NCI-H345 (cell line): ENCODE measurements around the gene DGKI.
A peak's percentile ranks its signal among the peaks of the same experiment; 100 is the strongest.
"Not testable (repeated sequence)": the region's sequence is repeated elsewhere in the genome, so short reads cannot be mapped to it uniquely, and the experiment has no call there.

Source experiments
- DNase-seq: peaks from one replicate; lab custom pipeline; 2025; lab: John Stamatoyannopoulos, UW

Gene DGKI

GRCh38 chr7:137742051-137742450 lies 104.7 kb downstream of the DGKI start:
- no peak for DNase-seq

GRCh38 chr7:137741443-137741842 lies 105.3 kb downstream of the DGKI start:
- no peak for DNase-seq

- no peak for DNase-seq
These were observed 112.6 kb downstream of the DGKI start for GRCh38 chr7:137734221-137734620.

DNA sequence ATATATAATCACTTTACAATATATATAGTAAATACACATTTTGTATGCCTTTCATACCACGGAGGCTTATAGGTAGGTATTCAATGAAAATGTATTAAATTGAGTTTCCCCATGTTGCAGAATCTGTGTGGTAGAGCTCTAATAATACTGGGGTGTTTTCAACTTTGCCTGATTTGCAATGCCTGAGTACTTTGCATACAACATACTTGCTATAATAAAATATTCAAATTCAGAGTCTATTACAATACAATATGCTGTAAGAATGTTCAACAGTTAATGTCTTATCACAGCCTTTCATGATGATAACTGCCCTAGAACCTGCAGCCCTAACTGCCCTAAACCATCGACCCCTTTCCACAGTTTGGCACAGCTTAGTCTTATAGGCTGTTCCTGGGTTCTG lies 114.6 kb downstream of the DGKI start:
- DNase-seq = no peak

DNA sequence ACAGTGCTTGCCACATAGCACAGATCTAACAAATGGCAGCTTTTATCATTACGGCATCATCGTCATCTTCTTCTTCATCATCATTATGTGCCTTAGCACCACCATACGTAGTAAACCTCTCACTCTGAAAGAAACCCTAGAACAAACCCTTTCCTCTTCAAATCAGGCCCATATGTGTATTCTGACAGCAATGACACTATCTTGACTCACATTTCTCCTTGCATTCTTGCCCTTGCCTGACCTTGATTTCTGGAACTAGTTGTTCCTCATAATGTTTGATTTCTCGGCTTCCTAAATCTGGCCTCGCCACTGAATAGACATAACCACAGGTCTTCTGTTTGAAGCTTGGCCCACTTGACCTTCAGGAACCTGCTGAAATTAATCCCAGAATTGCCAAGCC lies 115.3 kb downstream of the DGKI start:
- DNase-seq = no peak

DNA sequence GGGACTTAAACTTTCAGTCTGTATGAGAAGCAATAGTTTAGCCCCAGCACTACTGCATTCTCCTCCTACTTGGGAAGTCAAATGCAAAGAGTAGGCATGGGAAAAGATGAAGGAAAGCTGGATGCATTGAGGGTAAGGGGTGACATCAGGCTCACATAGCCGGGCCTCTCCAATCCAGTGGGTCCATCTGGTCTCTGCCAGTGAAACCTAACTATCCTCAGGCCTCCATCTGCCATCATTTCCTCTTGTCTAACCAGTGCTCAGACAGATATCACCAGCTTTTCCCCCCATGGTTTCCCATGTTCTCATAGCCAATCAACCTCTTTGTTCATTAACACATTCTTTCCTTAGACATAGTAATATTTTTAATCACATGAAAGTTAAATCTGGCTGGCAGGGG lies 118.3 kb downstream of the DGKI start:
- no peak for DNase-seq

DNA sequence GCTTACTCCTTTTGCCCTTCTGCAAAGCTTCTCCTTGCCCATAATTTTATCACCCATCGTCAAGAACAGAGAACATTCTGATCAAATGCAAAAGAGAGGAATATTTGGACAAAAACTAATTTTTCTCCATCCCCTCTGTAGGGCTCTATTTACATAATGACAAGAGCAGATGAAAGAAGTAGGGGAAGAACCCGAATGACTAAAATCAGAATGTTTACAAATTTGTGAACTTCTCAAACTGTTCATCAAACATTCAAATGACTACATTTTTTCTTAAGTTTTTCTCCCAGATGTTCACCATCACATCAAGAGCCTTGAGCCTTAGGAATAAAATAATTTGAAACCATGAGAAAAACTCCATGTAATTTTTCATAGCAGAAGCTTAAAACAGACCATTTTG lies 119.4 kb downstream of the DGKI start:
- no peak for DNase-seq

GRCh38 chr7:137718355-137718754 lies 128.4 kb downstream of the DGKI start:
- no peak for DNase-seq

GRCh38 chr7:137717811-137718271 lies 128.9 kb downstream of the DGKI start:
- DNase-seq = peak; percentile 66

DNA sequence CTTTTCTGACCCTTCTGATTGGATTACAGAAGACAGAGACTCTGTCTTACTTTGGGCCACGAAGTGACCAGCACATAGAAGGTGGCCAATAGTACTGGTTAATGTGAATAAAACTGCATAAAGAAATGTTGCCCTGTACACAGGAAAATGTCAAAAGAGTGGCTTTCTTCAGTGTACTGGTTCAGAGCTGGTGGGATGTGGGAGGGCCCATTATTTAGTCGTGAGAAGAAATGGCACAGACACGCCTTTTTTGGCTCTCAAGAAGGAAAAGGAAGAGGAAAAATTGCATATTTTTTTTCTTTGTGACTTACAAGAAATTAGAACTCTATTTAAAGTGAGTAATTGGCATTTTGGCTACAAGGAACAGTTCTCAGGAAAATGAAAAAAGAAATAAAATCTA lies 129.7 kb downstream of the DGKI start:
- no peak for DNase-seq

DNA sequence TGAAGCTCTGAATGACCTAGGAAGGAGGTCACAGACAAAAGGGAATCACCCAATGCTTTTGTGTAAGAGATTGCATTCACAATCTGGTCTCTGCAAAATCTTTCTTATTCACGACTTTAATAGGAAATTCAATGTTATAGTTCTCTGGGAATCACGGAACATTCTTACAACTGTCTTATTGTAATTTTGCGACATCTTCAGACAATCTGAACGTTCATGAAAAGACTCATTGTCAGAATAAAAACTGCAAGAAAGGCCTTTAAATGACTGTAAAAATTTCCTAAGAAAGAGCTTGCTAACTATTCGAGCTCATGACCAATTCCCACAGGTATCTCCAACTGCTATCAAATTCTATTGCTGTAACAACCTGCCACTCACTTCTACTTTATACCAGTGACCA lies 130.7 kb downstream of the DGKI start:
- no peak for DNase-seq

DNA sequence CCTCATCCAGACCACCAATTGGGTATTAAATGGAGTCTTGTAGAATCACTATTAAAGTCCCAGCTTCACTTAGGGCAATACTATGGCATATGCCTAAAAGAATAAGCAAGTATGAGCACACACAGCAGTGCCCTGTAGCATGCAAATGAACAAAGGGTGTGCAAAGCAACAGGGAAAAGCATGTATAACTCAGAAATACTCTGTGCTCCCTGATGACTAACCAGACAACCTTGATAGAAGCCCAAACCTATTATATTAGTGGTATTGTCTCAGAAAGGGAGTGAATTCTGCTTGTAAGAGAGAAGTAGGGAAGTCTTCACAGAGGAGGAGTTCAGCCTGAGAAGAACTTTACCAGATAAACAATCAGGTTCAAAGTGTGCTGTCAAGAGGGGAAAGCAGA lies 131.2 kb downstream of the DGKI start:
- DNase-seq = no peak

DNA sequence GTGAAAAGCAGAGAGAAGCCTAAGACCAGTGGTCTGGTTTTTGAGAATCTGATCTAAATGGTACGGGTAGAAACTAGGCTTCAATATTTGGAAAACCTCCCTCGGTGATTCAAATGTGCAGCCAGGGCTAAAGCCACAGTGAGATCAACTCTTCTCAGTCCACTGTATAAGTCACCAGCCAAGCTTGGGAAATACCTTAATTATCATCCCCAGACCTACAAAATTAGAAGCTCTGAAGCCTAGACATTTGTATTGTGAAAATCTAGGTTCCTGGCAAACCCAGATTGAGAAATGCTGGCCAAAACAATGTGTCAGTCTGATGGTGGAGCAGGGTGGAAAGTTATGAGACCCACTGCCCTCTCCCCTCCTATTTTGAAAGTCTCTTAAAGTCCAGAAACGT lies 131.7 kb downstream of the DGKI start:
- DNase-seq = no peak

- not testable (repeated sequence) for DNase-seq
These were observed 140.4 kb downstream of the DGKI start for GRCh38 chr7:137706330-137706729.

- DNase-seq = no peak
These were observed 142.1 kb downstream of the DGKI start for GRCh38 chr7:137704723-137705122.

DNA sequence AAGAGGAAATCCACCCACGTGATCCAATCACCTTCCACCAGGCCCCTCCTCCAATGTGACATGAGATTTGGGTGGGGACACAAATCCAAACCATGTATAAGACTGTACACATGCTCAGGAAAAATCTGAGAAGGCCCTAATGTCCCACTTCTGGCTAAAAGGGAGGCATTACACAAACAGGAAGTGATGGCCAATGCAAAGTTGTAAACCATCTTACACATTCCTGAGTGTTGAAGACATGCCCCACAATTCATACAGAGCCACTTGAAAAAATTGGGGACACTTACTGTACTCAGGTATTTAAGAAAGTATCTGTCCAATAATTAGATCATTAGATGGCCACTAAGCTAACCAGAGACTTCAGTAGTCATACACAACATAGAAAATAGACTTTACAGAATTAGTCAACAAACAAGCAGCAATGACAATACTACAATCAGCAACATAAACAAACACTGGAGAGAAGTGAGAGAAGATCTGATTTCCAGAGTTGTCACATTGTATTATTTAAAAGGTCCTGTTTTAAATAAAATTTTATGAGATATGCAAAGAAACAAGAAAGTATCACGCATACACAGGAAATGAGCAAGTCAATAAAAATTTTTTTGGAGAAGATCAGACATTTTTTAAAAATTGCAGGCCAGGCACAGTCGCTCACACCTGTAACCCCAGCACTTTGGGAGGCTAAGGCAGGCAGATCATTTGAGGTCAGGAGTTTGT lies 143.3 kb downstream of the DGKI start:
- DNase-seq = no peak

DNA sequence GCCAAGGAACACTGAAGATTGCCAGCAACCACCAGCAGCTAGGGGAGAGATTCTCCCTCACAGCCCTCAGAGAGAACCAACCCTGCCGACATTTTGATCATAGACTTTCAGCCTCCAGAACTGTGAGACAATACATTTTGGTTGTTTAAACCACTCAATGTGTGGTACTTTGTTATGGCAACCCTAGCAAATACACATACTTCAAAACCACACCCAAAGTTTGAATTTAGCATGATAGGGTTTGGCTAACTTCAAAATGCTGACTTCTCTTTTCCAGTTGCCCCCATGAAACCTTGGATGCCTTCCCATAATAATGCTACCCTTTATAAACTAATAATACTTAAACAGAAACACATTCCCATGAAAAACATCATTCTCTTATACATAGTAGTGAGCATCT lies 149.8 kb downstream of the DGKI start:
- DNase-seq = no peak

GRCh38 chr7:137696376-137696775 lies 150.4 kb downstream of the DGKI start:
- DNase-seq = no peak

DNA sequence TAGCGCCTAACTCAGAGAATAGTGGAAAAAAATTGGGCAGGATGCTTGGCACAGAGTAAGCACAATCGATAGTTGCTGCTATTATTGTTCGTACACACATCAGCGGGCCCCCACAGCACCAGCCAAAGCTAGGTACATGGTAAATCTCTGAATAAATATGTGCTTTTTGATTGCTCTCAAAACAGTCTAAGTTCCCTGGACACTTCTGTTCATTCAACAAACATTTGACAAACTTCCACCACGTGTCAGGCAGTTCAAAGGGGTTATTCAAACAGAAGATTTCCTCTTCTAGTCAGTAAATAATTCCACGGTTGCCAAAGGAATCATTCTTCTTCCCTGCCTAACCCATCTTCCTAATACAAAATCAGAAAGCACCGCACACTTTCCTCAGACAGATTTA lies 150.8 kb downstream of the DGKI start:
- peak; percentile 9 for DNase-seq

DNA sequence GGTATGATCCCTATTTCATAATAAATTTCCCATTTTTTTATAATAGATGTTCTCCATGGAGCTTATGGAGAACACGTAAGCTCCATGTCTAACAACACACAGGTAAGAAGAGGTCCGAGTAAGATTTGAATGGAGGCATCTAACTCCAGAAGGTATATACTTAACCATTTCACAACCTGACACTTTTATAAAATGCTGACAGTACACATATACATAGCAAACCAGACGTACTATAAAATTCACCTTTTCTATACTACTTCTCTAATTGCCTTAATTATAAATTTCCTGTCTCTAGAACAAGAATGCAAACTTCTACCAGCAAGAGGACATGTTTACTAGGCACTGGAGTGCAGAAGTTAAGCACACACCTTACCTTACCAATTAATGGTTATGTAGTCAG lies 151.3 kb downstream of the DGKI start:
- DNase-seq = no peak

GRCh38 chr7:137694405-137694804 lies 152.4 kb downstream of the DGKI start:
- no peak for DNase-seq

DNA sequence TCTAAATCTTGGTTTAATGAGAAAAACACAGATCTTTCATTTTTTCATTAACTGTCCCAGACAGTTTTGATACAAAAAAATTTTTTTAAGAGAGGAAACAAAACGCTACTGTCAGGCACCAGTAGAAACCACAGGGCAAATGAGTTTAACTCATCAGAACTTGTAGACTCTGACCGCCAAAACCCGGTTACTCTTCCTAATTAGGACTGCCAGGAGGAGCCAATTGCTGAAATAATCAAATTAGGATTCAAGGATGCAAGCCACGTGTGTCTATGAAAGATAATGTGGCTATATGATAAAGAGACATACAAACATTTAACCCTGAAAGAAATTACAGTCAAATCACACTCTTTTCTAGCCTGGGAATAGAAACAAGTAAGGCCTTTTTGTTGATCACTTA lies 154.4 kb downstream of the DGKI start:
- DNase-seq = no peak

GRCh38 chr7:137691566-137691965 lies 155.2 kb downstream of the DGKI start:
- no peak for DNase-seq

DNA sequence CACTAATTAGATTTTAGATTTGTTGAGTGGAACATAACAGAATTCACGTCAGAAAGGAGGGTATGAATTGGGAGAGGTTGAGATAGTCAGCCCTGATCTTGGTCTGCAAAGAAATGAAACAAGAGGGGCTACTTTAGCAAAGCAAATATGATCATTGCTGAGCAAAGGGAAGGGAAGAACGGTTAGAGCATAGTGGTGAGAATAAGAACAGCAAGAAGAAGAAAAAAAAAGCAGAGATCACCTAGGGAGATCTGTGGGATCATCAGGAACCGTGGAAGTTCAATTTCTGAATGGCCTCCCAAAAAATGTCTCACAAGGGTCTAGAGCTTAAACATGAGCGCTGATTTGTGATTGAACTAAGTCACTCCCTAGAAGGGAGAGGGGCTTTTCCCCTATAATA lies 156.1 kb downstream of the DGKI start:
- no peak for DNase-seq
